Liver (tissue), 3 donors: Measurements from ENCODE around the gene PAX6.

Experiments
- FOXA1 ChIP-seq: IDR thresholded peaks from 2 replicates; pipeline ENCODE4 v1.6.1; 2016; ENCODE audit warnings: antibody characterized with exemption
- GABPA ChIP-seq, 2 donors: IDR thresholded peaks in 1 of 2; conservative IDR thresholded peaks in 1 of 2; 2 replicates each; pipeline ENCODE4 v1.6.1; 2016; ENCODE audit warnings: antibody characterized with exemption in 2 of 2, mild to moderate bottlenecking in 1 of 2, moderate library complexity in 1 of 2
- SP1 ChIP-seq: IDR thresholded peaks from 2 replicates; pipeline ENCODE4 v1.6.1; 2018; ENCODE audit warnings: antibody characterized with exemption, mild to moderate bottlenecking
- TF ChIP-seq, protein P1 (sequence below): fragments of 150-350 bp; IDR thresholded peaks from 2 replicates; pipeline ENCODE4 v1.5.1; 2017; ENCODE audit warnings: improper control_type of control experiment, low read depth, low read length; ENCODE audit not compliant: missing input control
- donor health status: healthy.
- donor health status: healthy.

DNA sequence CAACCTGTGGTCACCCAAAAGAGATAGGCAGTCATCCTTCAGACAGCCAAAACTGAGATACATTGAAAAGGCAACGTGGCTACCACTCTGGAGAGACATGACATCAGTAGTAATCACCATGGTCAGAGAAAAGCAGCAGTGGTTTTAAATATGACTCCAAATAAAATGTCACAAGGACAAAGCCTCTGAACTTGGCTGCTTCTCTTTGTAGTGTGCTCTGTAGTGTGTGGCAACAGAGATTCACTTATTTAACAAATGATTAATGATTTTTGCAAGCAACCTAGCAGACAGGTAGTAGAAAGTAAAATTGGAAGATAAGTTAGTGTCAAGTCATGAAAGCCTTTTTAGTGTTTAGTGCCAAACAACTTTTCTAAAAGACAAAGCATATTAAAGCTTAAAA is 63.5 kb downstream of the PAX6 start:
- TF ChIP-seq, protein P1, sequence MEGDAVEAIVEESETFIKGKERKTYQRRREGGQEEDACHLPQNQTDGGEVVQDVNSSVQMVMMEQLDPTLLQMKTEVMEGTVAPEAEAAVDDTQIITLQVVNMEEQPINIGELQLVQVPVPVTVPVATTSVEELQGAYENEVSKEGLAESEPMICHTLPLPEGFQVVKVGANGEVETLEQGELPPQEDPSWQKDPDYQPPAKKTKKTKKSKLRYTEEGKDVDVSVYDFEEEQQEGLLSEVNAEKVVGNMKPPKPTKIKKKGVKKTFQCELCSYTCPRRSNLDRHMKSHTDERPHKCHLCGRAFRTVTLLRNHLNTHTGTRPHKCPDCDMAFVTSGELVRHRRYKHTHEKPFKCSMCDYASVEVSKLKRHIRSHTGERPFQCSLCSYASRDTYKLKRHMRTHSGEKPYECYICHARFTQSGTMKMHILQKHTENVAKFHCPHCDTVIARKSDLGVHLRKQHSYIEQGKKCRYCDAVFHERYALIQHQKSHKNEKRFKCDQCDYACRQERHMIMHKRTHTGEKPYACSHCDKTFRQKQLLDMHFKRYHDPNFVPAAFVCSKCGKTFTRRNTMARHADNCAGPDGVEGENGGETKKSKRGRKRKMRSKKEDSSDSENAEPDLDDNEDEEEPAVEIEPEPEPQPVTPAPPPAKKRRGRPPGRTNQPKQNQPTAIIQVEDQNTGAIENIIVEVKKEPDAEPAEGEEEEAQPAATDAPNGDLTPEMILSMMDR, result no peak
- TF ChIP-seq FOXA1, result no peak
- no peak for TF ChIP-seq GABPA (IDR thresholded peaks at IDR 0.05 in 1 of 2, conservative IDR thresholded peaks at IDR 0.05 in 1 of 2)
- no peak for TF ChIP-seq SP1
